Measurements from ENCODE around the gene RUNDC3A. TPM values are rescaled to one million over a fixed set of nuclear protein-coding genes. Genes with fewer than 3 reads are reported as not detected.

RUNDC3A gene
- total RNA-seq, 1 donor from 2014 or later, result 79.1 TPM

DNA sequence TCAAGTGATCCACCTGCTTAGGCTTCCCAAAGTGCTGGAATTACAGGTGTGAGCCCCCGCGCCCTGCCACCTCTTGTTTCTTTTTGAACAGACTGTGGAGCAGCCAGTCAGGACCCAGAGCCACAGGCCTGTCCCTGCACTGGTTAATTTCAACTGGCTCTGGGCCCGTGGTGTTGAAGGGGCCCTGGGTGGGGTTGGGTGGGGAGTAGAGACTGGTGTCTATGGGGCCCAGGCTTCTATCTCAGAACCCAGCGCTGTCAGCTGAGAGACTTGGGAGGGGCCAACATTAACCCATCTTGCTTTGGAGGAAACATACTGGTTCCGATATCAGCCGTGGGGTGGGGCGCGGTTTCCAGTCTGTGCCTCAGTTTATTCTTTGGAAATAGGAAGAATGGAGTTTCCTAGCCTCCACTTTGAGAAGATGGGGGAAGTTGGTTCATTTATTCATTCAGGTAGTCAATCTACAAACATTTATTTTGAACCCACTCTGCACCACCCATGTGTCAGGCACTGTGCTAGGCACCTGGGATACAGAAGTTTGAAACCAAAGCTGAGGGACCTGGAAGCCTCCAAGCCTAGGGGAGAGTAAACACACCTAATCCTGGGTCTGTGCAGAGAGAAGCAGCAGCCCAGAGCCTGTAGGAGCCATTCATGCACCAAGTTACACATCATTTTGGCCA, 24.9 kb upstream of the RUNDC3A start:
- DNase-seq, result no peak

DNA sequence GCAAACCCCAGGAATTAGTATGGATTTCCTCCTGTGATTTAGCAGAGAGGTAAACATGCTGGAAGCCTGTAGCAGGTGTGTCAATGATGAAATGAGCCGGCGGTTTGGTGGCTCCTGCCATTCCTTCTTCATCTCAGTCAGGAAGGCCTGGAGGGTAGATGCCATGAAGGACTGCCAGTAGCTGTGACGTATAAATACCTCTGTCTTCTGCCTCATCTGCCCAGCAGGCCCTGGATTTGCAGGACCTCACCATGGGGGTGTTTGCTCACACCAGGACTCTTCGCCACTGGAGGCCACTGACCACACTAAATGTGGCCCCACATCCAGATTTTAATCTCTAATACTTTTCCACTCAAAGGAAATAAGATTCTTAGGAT, 24.4 kb upstream of the RUNDC3A start:
- no peak for DNase-seq

DNA sequence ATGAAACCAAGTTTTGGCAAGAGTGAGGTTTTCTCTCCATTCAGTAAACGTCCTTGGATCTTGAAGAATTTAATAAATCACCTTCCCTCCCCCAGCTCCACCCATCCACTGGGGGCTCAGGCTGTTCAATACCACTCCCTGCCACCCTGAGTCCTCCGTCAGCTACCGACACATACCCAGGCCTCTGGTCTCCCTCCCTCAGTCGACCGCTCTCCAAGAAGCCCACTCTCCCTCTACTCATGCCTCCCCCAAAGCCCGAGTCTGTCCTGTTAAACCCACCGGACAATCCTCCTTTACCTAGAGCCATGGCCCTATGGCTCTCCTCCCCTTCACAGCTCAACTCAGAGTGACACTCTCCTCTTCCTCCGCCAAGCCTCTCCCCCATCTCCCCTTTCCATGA, 20.8 kb upstream of the RUNDC3A start:
- DNase-seq, result no peak

DNA sequence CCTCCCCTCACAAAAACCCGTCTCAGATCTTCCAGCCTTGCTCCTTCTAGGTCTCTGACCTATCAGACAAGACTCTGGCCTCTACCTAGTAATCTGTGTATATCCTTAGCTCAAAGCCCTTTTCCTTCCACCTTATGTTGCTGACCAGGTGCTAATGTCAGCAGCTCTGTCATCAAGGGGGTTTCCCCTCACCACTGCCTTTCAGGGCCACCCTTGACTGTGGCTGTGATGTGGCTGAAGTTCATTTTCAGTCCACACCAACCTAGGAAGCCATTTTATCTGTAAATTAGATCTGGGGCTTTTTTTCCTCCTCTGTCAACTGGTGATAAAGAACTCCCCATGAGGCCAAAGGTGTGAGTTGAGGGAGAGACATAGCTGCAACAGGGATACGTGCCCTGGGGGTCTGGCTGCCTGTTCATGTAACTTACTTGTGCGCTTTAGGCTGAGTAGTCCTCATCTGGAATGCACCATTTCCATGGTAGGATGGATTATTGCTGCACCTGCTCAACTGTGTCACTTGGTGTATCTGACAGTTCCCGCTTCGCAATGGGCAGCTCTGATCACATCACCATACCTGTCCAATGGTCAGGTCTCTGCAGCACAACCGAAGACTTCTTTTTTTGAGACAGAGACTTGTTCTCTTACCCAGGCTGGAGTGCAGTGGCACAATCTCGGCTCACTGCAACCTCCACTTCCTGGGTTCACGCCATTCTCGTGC, 14.7 kb upstream of the RUNDC3A start:
- no peak for DNase-seq

DNA sequence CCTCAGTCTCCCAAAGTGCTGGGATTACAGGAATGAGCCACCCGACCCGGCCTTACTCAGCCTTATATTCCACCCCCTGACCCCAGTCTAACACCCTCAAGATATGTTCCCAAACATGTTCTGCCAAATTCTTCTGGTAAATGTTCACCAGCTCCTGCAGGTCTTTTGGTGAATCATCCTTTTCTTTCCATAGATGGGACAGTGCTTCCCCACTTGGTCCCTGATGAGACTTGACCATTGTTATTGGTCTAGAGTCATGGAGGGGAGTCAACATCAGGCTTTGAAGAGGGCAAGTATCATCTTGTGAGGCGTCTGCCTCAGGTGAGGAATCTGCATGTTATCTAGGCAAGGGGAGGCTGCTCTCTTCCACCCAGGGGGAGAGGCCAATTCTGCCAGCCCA, 10.4 kb upstream of the RUNDC3A start:
- no peak for DNase-seq

DNA sequence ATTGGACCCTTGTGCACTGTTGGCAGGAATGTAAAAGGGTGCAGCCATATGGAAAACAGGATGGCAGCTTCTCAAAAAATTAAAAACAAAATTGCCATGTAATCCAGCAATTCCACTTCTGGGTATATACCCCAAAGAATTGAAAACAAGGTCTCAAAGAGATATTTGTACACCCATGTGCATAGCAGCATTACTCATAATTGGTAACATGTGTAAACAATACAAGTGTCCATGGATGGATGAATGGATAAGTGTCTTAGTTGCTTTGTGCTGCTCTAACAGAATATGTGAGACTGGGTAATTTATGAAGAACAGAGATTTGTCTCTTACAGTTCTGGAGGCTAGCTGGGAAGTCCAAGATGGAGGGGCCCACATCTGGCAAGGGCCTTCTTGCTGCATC, 3.8 kb upstream of the RUNDC3A start:
- DNase-seq, result no peak

DNA sequence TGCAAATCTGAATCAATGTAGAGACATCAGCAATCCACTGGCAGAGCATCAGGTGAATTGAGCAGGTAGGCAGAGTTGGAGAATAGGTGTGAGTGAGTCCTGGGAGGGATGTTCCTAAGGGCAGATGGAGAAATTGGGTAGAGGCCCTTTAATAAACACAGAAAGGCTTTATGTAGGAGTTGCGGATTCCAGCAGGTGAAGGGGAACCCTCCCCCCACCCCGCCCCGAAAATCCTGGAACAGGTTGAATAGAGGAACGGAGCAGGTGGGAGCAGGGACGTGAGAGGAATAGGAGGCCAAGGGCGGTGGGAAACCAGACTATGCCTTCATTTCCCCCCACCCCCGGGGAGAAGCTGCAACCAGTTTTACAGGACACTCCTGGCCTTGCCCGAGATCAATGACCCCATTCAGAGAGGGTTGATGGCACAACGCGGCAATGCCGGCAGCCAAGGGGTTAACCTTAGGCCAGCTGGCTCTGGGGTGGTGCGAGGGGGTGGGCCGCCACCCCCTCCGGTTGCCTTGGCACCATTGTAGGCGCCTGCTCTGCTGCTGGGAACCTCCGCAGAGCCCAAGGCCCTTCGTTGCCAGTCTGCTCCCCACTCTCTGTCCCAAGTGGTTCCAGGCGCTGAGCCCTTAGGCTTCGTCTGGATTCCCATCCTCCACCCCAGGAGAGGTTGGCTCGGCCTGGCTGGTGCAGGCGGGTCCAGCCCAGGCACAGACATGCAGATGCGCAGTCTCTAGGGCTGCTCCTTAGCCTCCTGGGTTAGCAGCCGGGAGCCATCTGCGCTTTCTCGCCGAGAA, 814 bp upstream of the RUNDC3A start:
- DNase-seq, result peak; percentile 77

DNA sequence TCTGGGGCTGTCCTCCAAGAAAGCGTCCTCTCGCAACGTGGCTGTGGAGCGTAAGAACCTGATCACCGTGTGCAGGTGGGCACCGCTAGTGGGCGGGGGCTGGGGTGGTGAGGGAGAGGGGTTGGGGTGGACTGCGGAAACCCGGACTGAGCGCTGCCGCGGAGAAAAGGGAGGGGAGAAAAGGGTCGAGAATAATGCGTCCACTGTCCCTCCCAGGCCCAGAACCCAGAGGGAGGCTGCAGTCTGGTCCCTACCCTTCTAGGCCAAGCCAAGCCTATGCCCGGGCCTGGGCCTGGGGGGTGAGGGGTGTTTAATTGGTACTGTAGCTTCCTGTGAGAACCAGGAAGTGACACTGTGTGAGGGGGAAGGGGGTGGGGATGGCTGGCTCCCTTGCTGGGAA, 464 bp downstream of the RUNDC3A start:
- no peak for DNase-seq

DNA sequence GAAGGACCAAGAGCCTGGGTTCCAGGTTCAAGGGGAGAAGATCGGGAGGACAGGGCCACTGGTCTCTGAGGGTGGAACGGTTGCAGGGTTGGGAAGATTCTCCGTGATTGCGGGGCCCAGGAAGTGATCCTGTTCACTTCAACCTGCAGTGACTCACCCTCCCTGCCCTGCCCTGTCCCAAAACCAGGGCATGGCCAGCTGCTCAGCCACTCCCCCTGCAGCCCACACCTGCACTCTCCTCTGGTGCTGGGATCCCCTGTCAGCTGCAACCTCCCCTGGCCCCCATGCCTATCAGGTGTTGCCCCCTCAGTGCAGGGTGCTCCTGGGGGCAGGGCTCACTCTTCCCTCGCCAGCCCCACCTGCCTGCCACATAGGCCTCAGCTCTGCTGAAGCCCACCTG, 1.1 kb downstream of the RUNDC3A start:
- DNase-seq, result no peak

DNA sequence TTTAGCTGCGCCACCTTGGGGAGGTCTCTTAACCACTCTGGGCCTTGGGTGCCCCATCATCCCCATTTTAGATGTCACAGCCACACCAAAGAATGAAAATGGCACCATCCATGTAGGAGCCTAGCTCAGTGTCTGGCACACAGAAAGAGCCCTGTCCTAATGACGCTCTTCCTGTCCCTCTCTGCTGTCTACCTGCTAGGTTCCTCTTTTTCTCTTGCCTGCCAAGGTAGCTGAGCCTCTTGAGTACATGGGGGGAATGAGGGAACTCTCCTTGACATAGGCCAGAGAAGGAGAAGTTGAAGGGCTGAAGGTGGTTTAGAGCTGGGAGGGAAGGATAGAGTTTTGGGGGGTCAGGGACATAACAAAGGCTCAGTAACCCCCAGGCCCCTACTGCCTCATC, 1.8 kb downstream of the RUNDC3A start:
- DNase-seq, result no peak

DNA sequence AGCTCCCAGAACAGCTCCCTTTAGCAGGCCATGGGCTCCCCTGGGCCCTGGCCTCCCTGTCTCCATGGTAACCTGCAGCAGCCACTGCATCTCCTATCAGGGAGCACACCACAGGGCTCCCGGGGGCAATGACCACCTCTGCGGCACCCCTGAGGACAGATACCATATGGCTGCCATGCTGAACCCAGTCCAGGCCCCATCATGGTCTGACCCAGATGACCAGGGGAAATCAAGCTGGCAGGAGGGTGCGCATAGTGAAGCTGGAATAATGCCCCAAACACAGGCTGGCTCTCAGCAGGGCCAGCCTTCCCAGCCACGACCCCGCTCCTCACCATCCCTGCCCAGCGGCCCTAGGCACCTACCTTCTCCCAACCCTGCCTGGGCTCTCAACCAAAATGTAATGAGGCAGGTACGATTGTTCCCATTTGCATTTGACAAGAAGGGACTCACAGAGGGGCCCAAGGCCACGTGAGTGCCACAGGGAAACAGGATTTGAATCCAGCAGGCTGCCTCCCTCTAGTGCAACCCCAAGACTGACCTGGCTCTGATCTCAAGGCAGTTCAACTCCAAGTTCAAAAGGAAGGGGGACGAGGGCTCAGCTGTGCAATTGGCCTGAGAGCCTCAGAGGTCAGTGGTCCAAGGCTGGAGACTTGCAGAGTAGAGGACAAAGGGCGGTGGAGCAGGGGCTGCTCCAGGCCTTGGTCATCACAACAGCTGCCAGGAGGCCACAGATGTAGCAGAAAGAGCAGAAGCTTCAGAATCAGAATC, 2.4 kb downstream of the RUNDC3A start:
- no peak for DNase-seq

DNA sequence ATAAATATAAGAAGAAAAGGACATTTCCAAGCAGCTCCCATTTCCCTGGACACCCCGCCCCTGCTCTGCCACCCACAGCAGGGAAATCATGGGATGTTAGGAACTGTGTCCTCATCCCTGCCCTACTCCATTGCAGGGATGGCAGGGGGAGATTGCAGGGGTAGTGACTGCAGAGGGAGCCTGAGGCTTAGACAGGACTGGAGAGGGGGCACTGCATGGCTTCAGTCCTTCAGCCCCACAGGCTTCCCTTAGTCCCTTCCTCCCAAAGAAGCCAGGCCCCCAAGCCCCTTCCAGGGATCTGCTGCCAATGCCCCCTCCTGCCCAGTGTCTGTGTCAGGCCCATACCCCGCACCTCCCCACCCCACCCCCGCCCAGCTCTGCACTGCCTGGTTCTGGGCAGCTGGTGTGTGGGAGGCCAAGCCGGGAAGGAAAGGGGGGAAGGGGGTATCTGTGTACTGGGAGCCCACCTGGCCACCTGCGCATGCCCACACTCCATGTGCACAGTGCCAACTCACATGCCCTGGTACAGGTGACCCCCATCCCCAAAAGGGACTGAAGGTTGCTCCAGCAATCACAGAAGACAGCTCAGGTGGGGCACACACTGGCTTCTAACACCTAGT, 3.3 kb downstream of the RUNDC3A start:
- DNase-seq, result no peak

DNA sequence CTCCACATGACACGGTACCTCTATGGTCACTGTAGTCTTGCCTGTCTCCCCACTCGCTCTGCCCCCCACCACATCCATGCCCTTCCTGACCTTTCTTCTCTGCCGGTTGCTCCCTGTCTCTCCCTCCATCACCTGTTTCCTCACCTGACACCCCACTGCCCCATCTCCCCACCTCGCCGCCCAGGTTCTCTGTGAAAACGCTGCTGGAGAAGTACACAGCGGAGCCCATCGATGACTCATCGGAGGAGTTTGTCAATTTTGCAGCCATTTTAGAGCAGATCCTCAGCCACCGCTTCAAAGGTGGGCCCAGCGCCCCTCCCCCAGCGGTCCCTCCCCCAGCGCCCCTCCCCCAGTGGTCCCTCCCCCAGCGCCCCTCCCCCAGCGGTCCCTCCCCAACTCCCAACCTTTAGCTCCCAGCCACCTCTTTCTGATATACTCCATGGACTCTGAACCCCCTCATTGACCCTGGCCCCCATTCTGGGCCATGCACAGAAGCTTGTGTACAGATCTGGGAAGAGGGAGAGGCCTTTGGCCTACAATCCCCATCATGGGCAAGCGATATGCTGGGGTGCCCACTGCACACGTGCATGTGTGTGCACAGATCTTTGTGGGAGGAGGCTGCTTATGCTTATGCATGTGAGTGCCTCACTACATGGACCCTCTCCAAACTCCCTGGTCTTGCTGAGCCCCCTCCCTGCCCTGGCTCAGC, 4.1 kb downstream of the RUNDC3A start:
- DNase-seq, result no peak

DNA sequence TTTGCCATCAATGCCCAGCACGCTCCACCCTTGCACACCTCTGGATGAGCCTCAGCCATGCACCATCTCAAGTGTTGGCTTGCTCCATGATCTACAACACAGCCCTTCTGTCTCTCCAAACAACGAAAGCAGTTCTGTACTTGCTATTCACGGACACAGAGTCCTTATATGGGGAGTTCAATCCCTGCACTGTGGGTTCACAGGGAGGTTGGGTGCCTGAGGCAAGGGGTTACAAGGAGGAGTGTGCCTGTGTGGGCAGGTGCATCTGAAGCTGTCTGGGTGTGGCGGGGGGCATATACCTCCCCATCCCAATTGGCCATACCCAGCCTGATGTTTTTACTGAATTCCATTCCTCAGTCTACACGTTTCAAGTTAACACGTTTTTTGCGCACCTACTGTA, 5.6 kb downstream of the RUNDC3A start:
- no peak for DNase-seq

DNA sequence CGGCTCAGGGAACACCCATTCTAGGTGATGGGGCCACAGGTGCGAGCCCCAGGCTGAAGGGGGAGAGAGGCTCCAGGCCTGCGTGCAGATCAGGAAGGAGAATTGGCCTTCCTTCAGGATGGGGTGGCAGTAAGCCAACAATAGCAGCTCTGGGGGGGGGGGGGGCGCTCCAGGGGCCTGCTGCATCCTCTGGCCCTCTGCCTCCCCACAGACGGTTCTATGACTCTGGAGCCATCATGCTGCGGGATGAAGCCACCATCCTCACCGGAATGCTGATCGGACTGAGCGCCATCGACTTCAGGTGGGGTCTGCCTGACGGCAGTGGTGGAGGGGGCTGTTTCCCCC, 6.1 kb downstream of the RUNDC3A start:
- no peak for DNase-seq

DNA sequence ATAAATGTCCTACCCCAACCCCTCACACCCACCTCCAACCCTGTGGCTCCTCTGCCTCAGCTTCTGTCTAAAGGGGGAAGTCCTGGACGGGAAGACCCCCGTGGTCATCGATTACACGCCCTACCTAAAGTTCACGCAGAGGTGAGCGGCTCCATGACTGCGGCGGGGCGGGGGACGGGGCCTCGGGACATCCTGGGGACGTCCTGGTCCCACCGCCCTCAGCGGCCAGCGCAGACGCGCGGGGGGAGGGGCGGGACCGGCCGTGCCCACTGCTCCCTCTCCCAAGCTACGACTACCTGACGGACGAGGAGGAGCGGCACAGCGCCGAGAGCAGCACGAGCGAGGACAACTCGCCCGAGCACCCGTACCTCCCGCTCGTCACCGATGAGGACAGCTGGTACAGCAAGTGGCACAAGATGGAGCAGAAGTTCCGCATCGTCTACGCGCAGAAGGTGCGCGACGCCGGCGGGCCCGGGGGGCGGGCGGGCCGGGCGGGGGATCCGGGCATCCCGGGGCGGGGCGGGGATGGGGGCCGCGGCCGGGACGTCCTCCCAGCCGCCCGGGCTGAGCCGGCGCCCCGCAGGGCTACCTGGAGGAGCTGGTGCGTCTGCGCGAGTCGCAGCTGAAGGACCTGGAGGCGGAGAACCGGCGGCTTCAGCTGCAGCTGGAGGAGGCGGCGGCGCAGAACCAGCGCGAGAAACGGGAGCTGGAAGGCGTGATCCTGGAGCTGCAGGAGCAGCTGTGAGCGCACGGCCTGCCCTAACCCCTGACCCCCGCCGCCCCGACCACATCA, 6.7 kb downstream of the RUNDC3A start:
- DNase-seq, result peak; percentile 28

DNA sequence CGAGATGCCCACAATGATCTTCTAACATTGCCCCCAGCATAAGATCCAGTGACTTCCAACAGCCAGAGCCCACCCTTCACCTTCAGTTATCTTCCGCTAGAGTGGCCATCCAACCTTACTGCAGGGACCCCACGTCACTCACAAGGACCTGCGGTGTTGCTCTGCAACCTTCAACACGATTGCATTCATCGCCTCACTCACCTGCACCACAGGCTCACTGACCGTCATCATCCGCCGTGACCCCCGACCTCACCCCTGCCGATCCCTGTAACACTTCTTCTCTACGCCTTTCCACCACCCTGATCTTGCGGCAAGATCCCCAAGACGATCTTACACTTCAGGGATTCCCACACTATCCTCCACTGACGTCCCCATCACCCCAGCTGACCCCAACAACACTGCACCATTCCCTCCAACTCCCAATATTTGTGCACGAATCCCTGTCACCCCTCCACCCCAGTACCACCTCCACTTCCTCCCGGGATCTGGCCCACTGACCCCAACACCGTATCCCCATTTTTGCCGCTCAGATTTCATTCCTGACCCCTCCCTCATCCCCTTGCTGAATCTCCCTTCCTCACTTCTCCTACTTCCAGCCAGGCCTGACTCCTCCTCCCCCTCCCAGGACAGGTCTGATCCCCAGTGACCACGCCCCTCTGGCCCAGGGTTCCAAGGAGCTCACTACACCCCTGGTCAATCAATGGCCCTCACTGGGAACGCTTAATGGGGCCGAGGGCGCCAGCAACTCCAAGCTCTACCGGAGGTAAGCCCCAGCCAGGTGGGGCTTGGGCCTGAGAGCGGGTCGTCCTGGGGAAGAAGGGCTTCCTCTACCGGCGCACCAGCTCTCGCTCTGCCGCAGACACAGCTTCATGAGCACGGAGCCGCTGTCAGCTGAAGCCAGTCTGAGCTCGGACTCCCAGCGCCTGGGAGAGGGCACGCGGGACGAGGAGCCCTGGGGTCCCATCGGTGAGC, 7.6 kb downstream of the RUNDC3A start:
- no peak for DNase-seq

DNA sequence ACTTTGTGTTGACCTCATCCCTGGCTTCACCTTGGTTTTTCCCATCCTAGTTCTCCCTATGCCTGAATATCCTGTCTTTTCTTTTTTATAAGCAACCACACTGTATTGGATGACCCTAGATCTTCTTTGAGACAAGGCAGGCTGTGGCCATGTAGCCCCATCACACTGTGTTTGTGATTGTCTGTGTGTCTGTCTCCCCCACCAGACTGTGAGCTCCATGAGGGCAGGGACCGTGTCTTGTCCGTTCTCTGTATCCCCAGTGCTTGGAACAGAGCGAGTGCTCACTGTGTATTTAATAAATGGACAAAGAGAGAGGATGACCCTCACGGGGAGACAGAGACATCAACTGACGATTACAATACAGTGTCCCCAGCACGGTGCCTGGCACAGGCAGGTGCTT, 9.1 kb downstream of the RUNDC3A start:
- DNase-seq, result no peak

DNA sequence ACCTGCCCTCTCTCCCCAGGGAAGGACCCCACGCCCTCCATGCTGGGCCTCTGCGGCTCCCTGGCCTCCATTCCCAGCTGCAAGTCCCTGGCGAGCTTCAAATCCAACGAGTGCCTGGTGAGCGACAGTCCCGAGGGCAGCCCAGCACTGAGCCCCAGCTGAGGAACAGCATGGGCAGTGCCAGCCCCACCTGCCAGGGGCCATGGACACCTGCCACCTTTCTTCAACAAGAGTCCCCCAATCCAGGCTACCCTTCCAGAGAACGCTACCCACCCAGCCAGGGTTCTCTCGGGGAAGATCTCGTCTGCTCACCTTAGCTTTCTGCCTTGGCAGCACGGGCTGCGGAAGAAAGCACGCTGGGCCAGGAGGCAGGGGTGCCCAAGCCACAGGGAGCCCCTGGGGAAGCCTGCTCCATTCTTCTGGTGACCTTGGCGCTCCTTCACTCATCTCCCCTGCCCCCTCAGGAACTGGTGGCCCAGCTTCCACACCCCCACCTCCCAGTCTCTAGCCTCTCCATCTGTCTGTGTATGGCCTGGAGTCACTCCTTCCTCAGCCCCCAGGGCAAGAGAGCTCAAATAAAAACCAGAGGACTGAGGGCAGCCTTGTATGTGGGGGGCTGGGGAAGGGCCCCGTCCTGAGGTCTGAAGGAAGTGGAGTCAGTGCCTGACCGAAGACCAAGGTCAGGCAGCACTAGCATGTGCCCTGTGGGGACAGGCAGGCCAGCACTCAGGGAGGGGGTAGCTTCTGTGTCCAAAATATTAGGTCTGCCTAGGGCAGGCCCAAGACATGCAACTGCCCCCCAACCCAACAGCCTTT, 9.9 kb downstream of the RUNDC3A start:
- DNase-seq, result no peak
